Calu3 (cell line): ENCODE measurements around the gene TENM3. TPM values are rescaled to one million over a fixed set of nuclear protein-coding genes. Genes with fewer than 3 reads are reported as not detected.
A peak's percentile ranks its signal among the peaks of the same experiment; 100 is the strongest.

ENCODE experiments used
- BruUV-seq: library from RNA; stranded (reverse); fragments of 400-500 nt; replicated peaks from 2 replicates; lab custom pipeline; 2021; lab: Mats Ljungman, UMichigan
- CTCF ChIA-PET: fragments of 300-600 bp; sonication (Branson Sonifier 250); formaldehyde crosslinking; loops from one replicate; lab custom pipeline; 2022; ENCODE audit warnings: antibody characterized with exemption; lab: Charles Lee
- DNase-seq: peaks from one replicate; pipeline ENCODE4 v3.0.0; 2022
- H3K27ac Mint-ChIP-seq: one replicate; pipeline ENCODE4 v1.8.0; 2022; ENCODE audit warnings: mixed read lengths; ENCODE audit not compliant: unreplicated experiment
- H3K27me3 Mint-ChIP-seq: one replicate; pipeline ENCODE4 v1.8.0; 2022; ENCODE audit warnings: mixed read lengths; ENCODE audit not compliant: unreplicated experiment
- H3K36me3 Mint-ChIP-seq: one replicate; pipeline ENCODE4 v1.8.0; 2022; ENCODE audit warnings: mild to moderate bottlenecking, moderate library complexity, mixed read lengths; ENCODE audit not compliant: insufficient read depth, unreplicated experiment
- H3K4me1 Mint-ChIP-seq: one replicate; pipeline ENCODE4 v1.8.0; 2022; ENCODE audit warnings: mild to moderate bottlenecking, low read depth, mixed read lengths; ENCODE audit not compliant: unreplicated experiment
- H3K4me3 Mint-ChIP-seq: one replicate; pipeline ENCODE4 v1.8.0; 2022; ENCODE audit warnings: mild to moderate bottlenecking, low read depth, moderate library complexity, mixed read lengths; ENCODE audit not compliant: unreplicated experiment
- H3K9me3 Mint-ChIP-seq: one replicate; pipeline ENCODE4 v1.8.0; 2022; ENCODE audit warnings: low read depth, mixed read lengths; ENCODE audit not compliant: unreplicated experiment
- CTCF ChIP-seq: fragments of 200-600 bp; IDR thresholded peaks from one replicate; pipeline ENCODE4 v1.8.0; 2022; ENCODE audit warnings: antibody characterized with exemption; ENCODE audit not compliant: unreplicated experiment
- intact Hi-C: fragments of 100-400 bp; cut with micrococcal nuclease; formaldehyde crosslinking; loops from one replicate; pipeline ENCODE4 v1.10.0; 2022; ENCODE audit not compliant: unreplicated experiment
- total RNA-seq: library from RNA; stranded (reverse); gene quantifications from 2 replicates; pipeline ENCODE4 v1.2.3, GENCODE V29; 2022

Gene TENM3
- total RNA-seq, 1 experiment from 2014 or later: 5.9 TPM

GRCh38 chr4:182741914-182742313 lies 498.7 kb downstream of the TENM3 start:
- H3K27me3 Mint-ChIP-seq: no peaks in the 10 kb centered on the region
- H3K4me3 Mint-ChIP-seq: no peak overlapping the region
- intact Hi-C loops: no loop called here
- BruUV-seq: no TSS peak
- H3K9me3 Mint-ChIP-seq: peaks cover 5% of the 10 kb centered on the region
- no peak for TF ChIP-seq CTCF
- H3K27ac Mint-ChIP-seq: no peak overlapping the region
- DNase-seq: no peak
- H3K36me3 Mint-ChIP-seq: no peaks in the 10 kb centered on the region
- no peaks in the 10 kb centered on the region for H3K4me1 Mint-ChIP-seq
- CTCF ChIA-PET: no interaction called here

DNA sequence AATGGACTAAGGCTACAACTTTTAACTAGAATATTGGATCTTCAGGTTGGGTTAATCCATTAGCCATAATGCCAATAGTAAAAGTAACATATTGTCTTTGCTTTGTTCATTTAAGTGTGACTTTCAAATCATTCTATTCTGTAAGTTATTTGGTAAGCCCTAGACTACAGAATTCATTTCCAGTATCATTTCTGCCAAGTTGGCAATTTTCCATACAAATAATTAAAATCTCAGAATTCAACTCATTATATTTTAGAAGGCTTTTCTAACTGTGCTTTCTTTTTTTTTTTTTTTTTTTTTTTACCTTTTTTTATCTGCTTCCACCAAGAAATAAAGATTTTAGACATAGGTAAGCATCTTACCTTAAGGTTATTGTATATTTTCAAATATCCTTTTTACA lies 500.6 kb downstream of the TENM3 start:
- H3K27ac Mint-ChIP-seq: no peak overlapping the region
- CTCF ChIA-PET: no interaction called here
- H3K4me1 Mint-ChIP-seq: no peaks in the 10 kb centered on the region
- no peak for TF ChIP-seq CTCF
- H3K36me3 Mint-ChIP-seq: no peaks in the 10 kb centered on the region
- intact Hi-C loops: no loop called here
- no TSS peak for BruUV-seq
- peaks cover 5% of the 10 kb centered on the region for H3K9me3 Mint-ChIP-seq
- H3K27me3 Mint-ChIP-seq: no peaks in the 10 kb centered on the region
- no peak for DNase-seq
- H3K4me3 Mint-ChIP-seq: no peak overlapping the region

GRCh38 chr4:182745237-182745636 lies 502.0 kb downstream of the TENM3 start:
- H3K9me3 Mint-ChIP-seq: peaks cover 5% of the 10 kb centered on the region
- peak; percentile 1 for DNase-seq
- H3K4me3 Mint-ChIP-seq: no peak overlapping the region
- H3K4me1 Mint-ChIP-seq: no peaks in the 10 kb centered on the region
- H3K27me3 Mint-ChIP-seq: no peaks in the 10 kb centered on the region
- H3K36me3 Mint-ChIP-seq: no peaks in the 10 kb centered on the region
- CTCF ChIA-PET: no interaction called here
- intact Hi-C loops: no loop called here
- no peak for TF ChIP-seq CTCF
- no TSS peak for BruUV-seq
- no peak overlapping the region for H3K27ac Mint-ChIP-seq

DNA sequence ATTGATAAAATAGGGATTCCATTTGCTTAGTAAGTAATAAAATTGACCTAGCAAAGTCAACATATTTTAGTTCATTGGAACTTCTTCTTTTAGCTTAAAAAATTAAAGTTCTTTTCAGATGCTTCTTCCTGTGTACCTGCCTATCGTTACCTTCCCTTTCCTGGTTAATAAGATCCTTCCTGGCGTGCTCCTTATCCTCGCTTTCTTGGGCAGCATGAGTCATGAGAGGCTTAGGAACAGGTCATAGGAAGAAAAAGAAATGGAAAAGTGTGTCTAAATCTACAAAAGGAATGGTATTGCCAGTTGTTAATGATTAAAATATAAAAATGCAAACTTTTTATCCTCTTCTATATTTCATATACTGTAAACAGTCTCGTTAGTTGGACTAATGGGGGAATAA lies 503.7 kb downstream of the TENM3 start:
- no peak for TF ChIP-seq CTCF
- no peaks in the 10 kb centered on the region for H3K4me1 Mint-ChIP-seq
- DNase-seq: no peak
- H3K36me3 Mint-ChIP-seq: no peaks in the 10 kb centered on the region
- no peak overlapping the region for H3K27ac Mint-ChIP-seq
- peaks cover 5% of the 10 kb centered on the region for H3K9me3 Mint-ChIP-seq
- intact Hi-C loops: no loop called here
- no peak overlapping the region for H3K4me3 Mint-ChIP-seq
- no TSS peak for BruUV-seq
- no peaks in the 10 kb centered on the region for H3K27me3 Mint-ChIP-seq
- CTCF ChIA-PET: interaction anchor here (0.6 kb wide), 1 partner anchor 86 kb away, joined by 9 read pairs; no protein-coding TSS in a partner anchor
